Astrocyte (in vitro differentiated cells and primary cell): ENCODE data around the gene MECP2.

Experiments used
- CTCF ChIP-seq: IDR thresholded peaks from 2 replicates; pipeline ENCODE4 v1.5.1; 2011; ENCODE audit warnings: low read depth, mild to moderate bottlenecking, inconsistent platforms, low read length, moderate library complexity; ENCODE audit not compliant: insufficient read depth
- EZH2 ChIP-seq: IDR thresholded peaks from 2 replicates; pipeline ENCODE4 v1.6.1; 2012; ENCODE audit warnings: mild to moderate bottlenecking, low read length, inconsistent platforms; ENCODE audit not compliant: insufficient read depth

- no peak for TF ChIP-seq EZH2
- TF ChIP-seq CTCF: no peak
Measured at GRCh38 chrX:154032160-154032559, 65.4 kb downstream of the MECP2 start.
